HG02798 (cell line): ENCODE measurements around the gene TWIST1.

Source experiments
- ATAC-seq: cut with Tn5 transposase; IDR thresholded peaks from one replicate; pipeline ENCODE4 v1.9.1; 2021; ENCODE audit warnings: mild to moderate bottlenecking; ENCODE audit not compliant: unreplicated experiment, poor library complexity

TWIST1 gene

DNA sequence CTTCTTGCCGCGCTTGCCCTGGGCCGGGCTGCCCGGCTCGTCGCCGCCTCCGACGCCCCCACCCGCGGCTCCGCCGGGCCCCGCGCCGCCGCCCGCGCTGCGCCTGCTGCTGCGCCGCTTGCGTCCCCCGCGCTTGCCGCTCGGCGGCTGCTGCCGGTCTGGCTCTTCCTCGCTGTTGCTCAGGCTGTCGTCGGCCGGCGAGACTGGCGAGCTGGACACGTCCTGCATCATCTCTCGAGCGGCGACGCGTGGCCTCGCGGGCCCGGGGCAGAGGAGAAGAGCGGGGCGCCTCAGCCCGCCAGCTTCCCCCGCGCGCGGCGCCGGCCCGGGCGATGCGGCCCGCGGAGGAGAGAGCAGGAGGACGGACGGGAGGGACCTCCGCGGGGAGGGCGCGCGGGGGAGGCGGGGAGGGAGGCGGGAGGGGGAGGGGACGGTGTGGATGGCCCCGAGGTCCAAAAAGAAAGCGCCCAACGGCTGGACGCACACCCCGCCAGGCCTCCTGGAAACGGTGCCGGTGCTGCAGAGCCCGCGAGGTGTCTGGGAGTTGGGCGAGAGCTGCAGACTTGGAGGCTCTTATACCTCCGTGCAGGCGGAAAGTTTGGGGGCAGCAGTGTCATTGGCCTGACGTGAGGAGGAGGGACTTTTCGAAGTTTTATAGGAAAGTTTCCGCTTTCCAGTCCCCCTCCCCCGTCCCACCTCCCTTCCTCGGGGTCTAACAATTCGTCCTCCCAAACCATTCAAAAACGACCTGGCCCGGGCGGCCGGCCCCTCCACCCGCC is at the start of gene TWIST1:
TSS of gene TWIST1 (minus strand) at position 546 of the 779 bp plus-strand sequence. CDS start at position 231, 315 bp downstream.
- ATAC-seq, result peak; percentile 43

DNA sequence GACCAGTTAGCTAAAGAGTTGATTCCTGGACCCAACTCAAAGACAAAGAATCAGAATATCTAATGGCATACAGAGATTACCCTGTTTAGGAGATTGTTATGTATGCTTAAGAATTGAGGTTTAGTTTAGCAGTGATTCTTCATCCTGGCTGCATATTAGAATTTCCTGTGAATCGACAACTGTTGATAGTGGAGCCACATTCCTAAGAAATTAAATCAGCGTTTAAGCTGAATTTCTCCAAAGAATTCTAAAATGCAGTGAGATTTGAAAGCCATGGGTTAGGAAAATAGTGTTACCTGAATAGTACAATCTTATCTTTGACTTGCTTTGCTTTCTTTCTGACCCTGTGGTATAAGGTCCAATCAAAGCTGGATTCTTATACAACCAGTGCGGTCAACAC is 44.2 kb upstream of the TWIST1 start:
- ATAC-seq, result no peak

DNA sequence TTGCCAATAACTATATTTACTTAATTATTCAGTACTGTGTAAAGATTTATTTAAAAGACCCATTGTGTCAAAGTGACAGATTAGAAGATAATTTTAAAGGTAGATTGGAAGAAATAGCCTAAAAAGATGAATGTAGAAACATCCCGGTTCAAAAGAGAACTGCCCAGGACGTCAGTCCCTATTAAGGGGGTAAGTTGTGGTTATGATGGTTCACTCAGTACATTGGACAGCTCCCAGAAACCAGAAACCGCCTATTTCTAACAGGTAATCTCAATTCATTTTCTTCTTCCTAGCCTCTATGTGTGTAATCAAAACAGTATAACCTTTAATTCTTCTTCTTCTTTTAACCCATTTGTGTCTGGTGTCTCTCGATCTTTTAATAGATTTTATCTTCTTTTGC is 29.3 kb upstream of the TWIST1 start:
- ATAC-seq, result no peak

- ATAC-seq, result no peak
These were observed 28.1 kb upstream of the TWIST1 start for GRCh38 chr7:19145434-19146115.

DNA sequence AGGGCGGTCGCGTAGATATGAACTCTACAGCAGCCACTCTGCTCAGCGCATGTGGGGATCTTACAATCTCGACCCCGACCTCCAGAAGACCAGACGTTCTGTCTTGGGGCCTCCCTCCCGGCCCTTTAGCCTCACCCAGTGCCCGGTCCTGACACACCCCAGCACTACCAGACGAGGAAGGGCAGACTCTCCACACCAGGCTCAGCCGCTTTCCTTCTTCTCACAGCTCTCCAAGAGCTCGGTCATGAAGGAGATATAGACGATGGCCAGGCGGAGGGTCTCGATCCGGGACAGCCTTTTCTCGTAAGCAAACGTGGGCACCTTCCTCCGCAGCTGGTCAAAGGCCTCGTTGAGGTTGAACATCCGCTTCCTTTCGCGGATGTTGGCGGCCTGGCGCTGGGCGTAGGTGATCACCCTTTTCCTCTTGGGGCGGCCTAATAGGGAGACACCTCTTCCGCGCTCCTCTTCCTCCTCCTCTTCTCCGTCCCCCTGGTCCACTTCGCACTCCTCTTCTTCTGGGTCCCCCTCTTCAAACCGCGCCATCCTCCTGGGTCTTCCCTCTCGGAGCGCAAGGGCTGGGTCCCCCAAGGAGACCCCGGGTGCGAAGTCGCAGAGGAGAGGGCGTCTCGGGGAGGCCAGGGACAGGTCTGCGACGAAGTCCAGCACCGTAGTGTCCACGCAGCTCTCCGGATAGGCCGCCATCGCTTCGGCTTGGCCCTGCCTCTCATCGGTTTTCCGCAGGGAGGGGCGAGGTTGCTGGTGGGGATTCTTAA is 27.4 kb upstream of the TWIST1 start, which contains the start of gene FERD3L:
TSS of gene FERD3L (minus strand) at position 761 of the 773 bp plus-strand sequence. CDS start at position 702, 59 bp downstream.
- ATAC-seq, result no peak

- ATAC-seq, result no peak
These were observed 26.6 kb upstream of the TWIST1 start for GRCh38 chr7:19143881-19144574.

DNA sequence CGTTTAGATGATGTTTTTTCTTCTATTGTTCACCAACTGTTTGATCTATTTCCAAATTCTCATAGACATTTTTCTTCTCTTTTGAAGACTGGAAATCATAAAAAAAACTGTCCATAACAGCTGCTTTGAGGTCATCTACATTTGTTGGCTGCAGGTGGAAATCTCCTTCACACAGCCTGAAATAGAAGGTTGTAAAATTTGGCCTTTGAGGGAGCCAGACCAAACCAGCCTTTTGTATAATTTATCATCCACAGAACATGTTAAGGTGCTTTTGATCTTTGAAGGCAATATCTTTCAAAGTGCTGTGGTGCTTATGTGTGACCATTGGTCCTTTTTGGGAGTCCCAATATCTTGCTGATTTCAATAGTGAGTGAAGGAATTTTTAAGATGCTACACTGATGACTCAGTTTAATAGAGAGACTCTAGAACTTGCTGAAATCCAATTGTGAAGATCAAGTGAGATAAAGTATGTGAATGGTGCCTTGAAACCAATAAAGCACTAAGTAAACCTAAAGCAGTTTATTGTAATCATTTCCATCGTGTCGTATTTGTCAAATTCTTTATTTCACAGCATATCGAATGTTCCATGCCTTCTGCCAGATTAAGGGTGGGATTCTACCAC is 22.4 kb upstream of the TWIST1 start:
- no peak for ATAC-seq

- ATAC-seq, result no peak
These were observed 16.4 kb upstream of the TWIST1 start for GRCh38 chr7:19133886-19134285.

DNA sequence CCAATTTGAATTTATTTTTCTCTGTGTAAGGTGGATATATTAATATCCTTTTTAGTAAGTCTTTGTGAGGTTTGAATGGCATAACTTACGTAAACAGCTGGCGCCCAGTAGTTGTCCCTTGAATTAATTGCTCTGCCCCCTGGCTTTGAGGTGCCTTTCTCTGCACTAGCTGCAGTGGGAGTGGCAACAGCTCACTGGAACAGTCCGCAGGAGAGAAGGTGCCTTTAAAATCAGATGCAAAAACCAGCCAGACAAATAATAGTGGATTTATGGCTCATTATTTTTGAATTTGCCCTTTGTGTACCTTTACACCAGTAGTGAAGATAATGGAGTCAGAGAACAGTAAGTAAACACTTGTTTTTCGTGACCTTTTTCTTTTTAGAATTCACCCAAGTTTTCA is 16.0 kb upstream of the TWIST1 start:
- no peak for ATAC-seq

GRCh38 chr7:19128856-19129255 is 11.4 kb upstream of the TWIST1 start:
- ATAC-seq, result no peak

GRCh38 chr7:19121977-19122588 is 4.6 kb upstream of the TWIST1 start:
- ATAC-seq, result no peak

DNA sequence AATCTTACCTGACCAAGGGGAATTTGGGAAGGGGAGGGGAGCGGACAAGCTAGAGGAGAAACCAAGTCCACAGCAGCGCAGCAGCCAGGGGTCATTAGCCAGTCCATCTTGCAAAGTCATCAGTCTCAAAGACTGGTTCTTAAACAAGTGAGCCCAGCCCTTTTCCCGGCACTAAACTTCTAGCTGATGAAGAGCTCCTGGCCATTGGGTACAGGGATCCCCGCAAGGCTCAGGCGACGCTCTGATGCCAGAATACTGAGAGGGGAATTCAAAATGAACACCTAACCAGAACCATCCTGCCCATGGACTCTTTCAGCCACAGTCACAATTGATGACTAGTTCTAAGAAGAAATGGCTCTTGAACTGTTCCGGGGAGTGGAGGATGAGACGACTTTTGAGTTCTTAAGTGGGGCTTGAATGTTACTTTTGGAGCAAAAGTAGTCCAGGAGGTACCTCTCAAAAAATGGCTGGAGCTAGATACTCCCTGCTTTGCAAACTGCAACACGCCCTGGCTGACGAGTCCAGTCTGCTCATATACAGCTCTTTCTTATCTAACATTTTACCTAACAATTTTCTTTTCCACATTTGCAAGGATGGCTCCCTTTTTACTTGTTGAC is 2.5 kb upstream of the TWIST1 start:
- no peak for ATAC-seq

GRCh38 chr7:19119372-19119771 is 1.9 kb upstream of the TWIST1 start:
- ATAC-seq, result no peak

DNA sequence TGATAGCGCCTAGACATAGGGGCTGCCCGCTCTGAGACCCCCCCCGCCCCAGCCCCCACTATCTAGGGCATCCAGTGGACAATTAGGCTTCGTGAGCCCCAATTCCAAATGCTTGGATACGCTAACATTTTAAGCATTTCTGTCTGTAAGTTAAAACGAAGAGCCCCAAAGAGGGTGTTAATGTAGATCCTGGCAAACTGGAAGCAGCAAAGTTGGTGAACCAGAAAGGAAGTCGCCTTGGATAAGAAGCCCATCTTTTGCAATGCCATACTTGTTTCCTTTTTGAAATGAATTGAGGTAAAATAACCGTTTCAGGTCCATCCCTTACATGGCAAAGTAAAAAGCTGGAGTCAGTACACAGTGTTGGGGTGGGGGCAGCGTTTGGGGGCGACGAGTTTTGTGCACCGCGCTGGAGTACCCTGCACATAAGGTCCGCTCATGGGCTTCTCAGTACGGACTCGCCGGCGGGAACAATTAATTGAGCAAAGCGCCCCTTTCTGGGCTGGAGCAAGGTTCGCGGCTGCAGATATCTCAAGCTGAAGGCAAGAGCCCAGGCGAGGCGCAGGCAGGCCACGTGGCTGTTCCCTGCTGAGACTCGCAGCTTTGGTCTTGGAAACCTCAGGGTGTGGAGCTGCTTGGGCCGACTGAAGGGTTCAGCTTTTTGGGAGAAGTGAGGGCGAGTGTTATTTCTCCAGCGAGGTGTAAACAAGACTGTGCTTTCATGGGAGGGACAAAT is 1.4 kb upstream of the TWIST1 start:
- no peak for ATAC-seq

GRCh38 chr7:19117870-19118608 is 603 bp upstream of the TWIST1 start:
- ATAC-seq, result no peak

GRCh38 chr7:19116121-19117090 is 1.0 kb downstream of the TWIST1 start:
- ATAC-seq, result peak; percentile 30

GRCh38 chr7:19114551-19114855 is 2.9 kb downstream of the TWIST1 start:
- no peak for ATAC-seq
